Measurements from ENCODE around the gene HMCN1. TPM values are rescaled to one million over a fixed set of nuclear protein-coding genes. Genes with fewer than 3 reads are reported as not detected.

HMCN1 gene
- total and polyA plus RNA-seq, 2 donors from 2014 or later, result 0.97 to 2.7 TPM

- TF ChIP-seq CTCF (IDR thresholded peaks at IDR 0.05; ENCODE audit: borderline replicate concordance, extremely low read depth, insufficient read depth), result no peak
- H3K36me3 ChIP-seq (ENCODE audit: control insufficient read depth in 2 of 3, insufficient read depth in 3 of 3, low read length in 3 of 3), result no peaks in the 10 kb centered on the region
- intact Hi-C loops (cut with DNase I), result no loop called here
- no peaks in the 10 kb centered on the region for H3K4me1 ChIP-seq (ENCODE audit: control insufficient read depth in 2 of 3, insufficient read depth in 2 of 3, low read depth in 1 of 3, low read length in 3 of 3)
- FAIRE-seq, result no peak
- H3K27ac ChIP-seq (ENCODE audit: low read depth in 2 of 2, low read length in 2 of 2), result no peak overlapping the region
- no peaks in the 10 kb centered on the region for H3K9me3 ChIP-seq (ENCODE audit: control insufficient read depth in 2 of 3, insufficient read depth in 1 of 3, low read length in 3 of 3)
- H3K4me3 ChIP-seq (ENCODE audit: low read length in 3 of 3), result no peak overlapping the region
- DNase-seq, result peak in 3 of 5 donors; percentile 31 to 66 (median 47)
- H3K27me3 ChIP-seq (ENCODE audit: control insufficient read depth, insufficient read depth, low read length), result no peaks in the 10 kb centered on the region
- H3K9ac ChIP-seq (ENCODE audit: low read length in 3 of 3), result no peak overlapping the region
Measured at GRCh38 chr1:185917646-185918045, 183.5 kb downstream of the HMCN1 start.

- H3K36me3 ChIP-seq (ENCODE audit: control insufficient read depth in 2 of 3, insufficient read depth in 3 of 3, low read length in 3 of 3), result no peaks in the 10 kb centered on the region
- no peaks in the 10 kb centered on the region for H3K4me1 ChIP-seq (ENCODE audit: control insufficient read depth in 2 of 3, insufficient read depth in 2 of 3, low read depth in 1 of 3, low read length in 3 of 3)
- H3K9ac ChIP-seq (ENCODE audit: low read length in 3 of 3), result no peak overlapping the region
- no peaks in the 10 kb centered on the region for H3K9me3 ChIP-seq (ENCODE audit: control insufficient read depth in 2 of 3, insufficient read depth in 1 of 3, low read length in 3 of 3)
- H3K27ac ChIP-seq (ENCODE audit: low read depth in 2 of 2, low read length in 2 of 2), result no peak overlapping the region
- no peaks in the 10 kb centered on the region for H3K27me3 ChIP-seq (ENCODE audit: control insufficient read depth, insufficient read depth, low read length)
- FAIRE-seq (no peak), DNase-seq (no peak)
- no peak overlapping the region for H3K4me3 ChIP-seq (ENCODE audit: low read length in 3 of 3)
- intact Hi-C loops (cut with DNase I), result no loop called here
- no peak for TF ChIP-seq CTCF (IDR thresholded peaks at IDR 0.05; ENCODE audit: borderline replicate concordance, extremely low read depth, insufficient read depth)
Measured at GRCh38 chr1:185920602-185921001, 186.4 kb downstream of the HMCN1 start.

GRCh38 chr1:185921636-185922035, 187.4 kb downstream of the HMCN1 start:
- intact Hi-C loops (cut with DNase I), result no loop called here
- no peak for TF ChIP-seq CTCF (IDR thresholded peaks at IDR 0.05; ENCODE audit: borderline replicate concordance, extremely low read depth, insufficient read depth)
- Histone ChIP-seq H3K9ac (ENCODE audit: low read length in 3 of 3) (no peak overlapping the region), H3K4me3 (ENCODE audit: low read length in 3 of 3) (no peak overlapping the region), H3K4me1 (ENCODE audit: control insufficient read depth in 2 of 3, insufficient read depth in 2 of 3, low read depth in 1 of 3, low read length in 3 of 3) (no peaks in the 10 kb centered on the region), H3K27ac (ENCODE audit: low read depth in 2 of 2, low read length in 2 of 2) (no peak overlapping the region), H3K9me3 (ENCODE audit: control insufficient read depth in 2 of 3, insufficient read depth in 1 of 3, low read length in 3 of 3) (no peaks in the 10 kb centered on the region), H3K36me3 (ENCODE audit: control insufficient read depth in 2 of 3, insufficient read depth in 3 of 3, low read length in 3 of 3) (no peaks in the 10 kb centered on the region), H3K27me3 (ENCODE audit: control insufficient read depth, insufficient read depth, low read length) (no peaks in the 10 kb centered on the region)
- FAIRE-seq (no peak), DNase-seq (no peak)

- no peak overlapping the region for H3K9ac ChIP-seq (ENCODE audit: low read length in 3 of 3)
- H3K4me1 ChIP-seq (ENCODE audit: control insufficient read depth in 2 of 3, insufficient read depth in 2 of 3, low read depth in 1 of 3, low read length in 3 of 3), result peaks cover 0 to 2% (median 0%) of the 10 kb centered on the region in 3 donors
- H3K27me3 ChIP-seq (ENCODE audit: control insufficient read depth, insufficient read depth, low read length), result no peaks in the 10 kb centered on the region
- TF ChIP-seq CTCF (IDR thresholded peaks at IDR 0.05; ENCODE audit: borderline replicate concordance, extremely low read depth, insufficient read depth), result no peak
- no peaks in the 10 kb centered on the region for H3K9me3 ChIP-seq (ENCODE audit: control insufficient read depth in 2 of 3, insufficient read depth in 1 of 3, low read length in 3 of 3)
- no peak overlapping the region for H3K27ac ChIP-seq (ENCODE audit: low read depth in 2 of 2, low read length in 2 of 2)
- intact Hi-C loops (cut with DNase I), result no loop called here
- DNase-seq, result no peak
- H3K4me3 ChIP-seq (ENCODE audit: low read length in 3 of 3), result no peak overlapping the region
- no peaks in the 10 kb centered on the region for H3K36me3 ChIP-seq (ENCODE audit: control insufficient read depth in 2 of 3, insufficient read depth in 3 of 3, low read length in 3 of 3)
- FAIRE-seq, result no peak
Measured at GRCh38 chr1:185926588-185926987, 192.4 kb downstream of the HMCN1 start.

Measured in kidney (tissue), 14 donors.